GM18909 (cell line): Measurements from ENCODE around the gene POU5F1.
"Not testable (repeated sequence)": the region's sequence is repeated elsewhere in the genome, so short reads cannot be mapped to it uniquely, and the experiment has no call there.

Experiments
- ATAC-seq: cut with Tn5 transposase; IDR thresholded peaks from one replicate; pipeline ENCODE4 v1.9.1; 2021; ENCODE audit warnings: mild to moderate bottlenecking; ENCODE audit not compliant: unreplicated experiment, poor library complexity

The POU5F1 gene

DNA sequence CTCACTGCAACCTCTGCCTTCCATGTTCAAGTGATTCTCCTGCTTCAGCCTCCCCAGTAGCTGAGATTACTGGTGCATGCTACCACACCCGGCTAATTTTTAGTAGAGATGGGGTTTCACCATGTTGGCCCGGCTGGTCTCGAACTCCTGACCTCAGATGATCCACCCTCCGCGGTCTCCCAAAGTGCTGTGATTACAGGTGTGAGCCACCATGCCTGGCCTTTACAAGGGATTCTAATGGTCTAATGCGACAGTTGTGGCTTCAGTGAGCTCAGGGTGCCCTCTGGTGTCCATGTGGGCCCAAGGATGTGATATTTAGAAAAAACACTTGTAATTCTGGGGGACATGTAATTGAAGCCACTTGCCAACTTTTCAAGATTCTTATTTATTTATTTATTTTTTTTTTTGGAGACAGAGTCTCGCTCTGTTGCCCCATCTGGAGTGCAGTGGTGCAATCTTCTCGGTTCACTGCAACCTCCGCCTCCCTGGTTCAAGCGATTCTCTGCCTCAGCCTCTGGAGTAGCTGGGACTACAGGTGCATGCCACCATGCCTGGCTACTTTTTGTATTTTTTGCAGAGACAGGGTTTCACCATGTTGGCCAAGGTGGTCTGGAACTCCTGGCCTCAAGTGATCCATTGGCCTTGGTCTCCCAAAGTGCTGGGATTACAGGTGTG is 22.1 kb upstream of the POU5F1 start:
- not testable (repeated sequence) for ATAC-seq

GRCh38 chr6:31190488-31190887 is 20.0 kb upstream of the POU5F1 start:
- no peak for ATAC-seq

DNA sequence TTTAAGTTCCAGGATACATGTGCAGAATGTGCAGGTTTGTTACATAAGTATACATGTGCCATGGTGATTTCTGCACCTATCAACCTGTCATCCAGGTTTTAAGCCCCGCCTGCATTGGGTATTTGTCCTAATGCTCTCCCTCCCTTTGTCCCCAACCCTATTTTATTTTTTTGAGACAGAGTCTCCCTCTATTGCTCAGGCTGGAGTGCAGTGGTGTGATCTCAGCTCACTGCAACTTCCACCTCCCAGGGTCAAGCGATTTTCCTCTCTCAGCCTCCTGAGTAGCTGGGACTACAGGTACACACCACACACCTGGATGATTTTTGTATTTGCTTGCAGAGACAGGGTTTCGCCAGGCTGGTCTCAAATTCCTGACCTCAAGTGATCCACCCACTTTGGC is 18.7 kb upstream of the POU5F1 start:
- ATAC-seq, result not testable (repeated sequence)

DNA sequence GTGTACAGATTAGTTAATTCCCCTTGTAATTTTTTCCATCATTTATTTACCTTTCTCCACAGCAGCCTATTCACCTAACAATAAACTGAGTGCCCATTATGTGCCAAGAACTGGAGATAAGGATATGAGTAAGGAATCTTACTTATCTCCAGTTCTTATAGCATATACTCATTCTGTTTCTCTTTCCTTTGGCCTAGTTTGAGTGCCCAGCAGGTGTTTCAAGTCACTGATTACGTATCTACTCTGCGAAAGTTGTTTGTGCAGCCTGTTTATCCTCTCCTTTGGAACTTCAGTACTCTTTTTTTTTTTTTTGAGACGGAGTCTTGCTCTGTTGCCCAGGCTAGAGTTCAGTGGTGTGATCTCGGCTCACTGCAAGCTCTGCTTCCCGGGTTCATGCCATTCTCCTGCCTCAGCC is 17.3 kb upstream of the POU5F1 start:
- no peak for ATAC-seq

DNA sequence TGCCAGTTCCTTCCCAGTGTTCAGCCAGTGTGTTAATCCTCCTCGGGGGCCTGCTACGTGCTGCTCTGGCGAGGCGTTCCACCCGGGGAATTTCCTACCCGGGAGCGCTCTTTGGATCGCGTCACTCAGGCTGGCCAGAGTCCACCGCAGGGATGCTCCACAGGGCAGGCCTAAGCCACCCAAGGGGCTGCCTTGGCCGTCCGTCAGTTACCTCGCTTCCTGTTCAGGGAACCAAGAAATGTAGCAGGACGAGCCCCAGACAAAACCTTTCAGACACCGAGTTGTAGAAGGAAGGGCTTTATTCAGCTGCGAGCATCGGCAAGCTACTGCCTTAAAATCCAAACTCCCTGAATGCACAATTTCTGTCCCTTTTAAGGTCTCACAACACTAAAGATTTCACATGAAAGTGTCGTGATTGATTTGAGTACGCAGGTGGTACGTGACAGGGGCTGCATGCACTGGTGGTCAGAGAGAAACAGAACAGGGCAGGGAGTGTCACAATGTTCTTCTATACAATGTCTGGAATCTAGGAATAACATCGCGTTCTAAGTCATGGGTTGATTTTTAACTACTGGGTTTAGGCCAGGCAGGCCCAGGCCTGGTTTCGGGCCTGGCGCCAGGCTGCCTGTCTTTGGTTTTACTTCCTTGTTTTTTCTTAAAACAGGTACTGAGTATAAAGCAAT is 15.7 kb upstream of the POU5F1 start:
- ATAC-seq, result no peak

DNA sequence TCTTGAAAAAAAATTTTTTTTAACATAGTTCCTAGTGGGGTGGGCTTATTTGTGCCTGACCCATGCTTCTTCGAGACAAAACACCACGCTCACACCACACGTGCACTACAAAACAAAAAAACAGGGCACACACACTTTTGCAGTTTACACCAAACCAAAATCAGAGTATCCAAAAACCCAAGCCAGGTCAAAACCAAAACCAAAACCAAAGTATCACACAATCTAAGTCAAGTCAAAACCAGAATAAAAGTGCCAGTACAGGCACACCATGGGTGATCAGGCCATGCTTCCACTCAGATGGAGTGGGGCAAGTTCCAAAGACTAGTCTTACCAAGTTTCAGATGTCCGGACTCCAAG is 15.2 kb upstream of the POU5F1 start:
- not testable (repeated sequence) for ATAC-seq

DNA sequence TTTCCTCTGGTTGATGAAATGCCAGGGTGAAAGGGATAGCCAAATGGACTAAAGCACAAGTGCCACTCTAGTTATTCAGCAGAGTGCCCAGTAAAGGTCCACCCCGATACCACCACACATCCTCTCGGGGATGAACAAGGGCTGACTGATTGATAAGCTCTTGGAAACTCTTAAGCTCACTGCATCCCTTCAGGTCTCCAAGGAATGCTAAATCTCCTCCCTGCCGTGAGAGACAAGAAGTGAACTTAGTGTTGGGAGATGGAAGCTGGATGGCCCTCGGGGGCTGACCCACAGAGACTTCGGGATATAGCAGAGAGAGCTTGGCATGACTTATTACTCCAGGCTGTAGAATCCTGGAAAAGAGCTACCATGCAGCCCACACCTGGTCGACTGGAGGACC is 13.4 kb upstream of the POU5F1 start:
- ATAC-seq, result not testable (repeated sequence)

- ATAC-seq, result not testable (repeated sequence)
Measured at GRCh38 chr6:31183287-31183686, 12.8 kb upstream of the POU5F1 start.

GRCh38 chr6:31180500-31180899 is 10.0 kb upstream of the POU5F1 start:
- ATAC-seq, result peak; percentile 70

- no peak for ATAC-seq
Measured at GRCh38 chr6:31179896-31180295, 9.4 kb upstream of the POU5F1 start.

- no peak for ATAC-seq
Measured at GRCh38 chr6:31179042-31179386, 8.5 kb upstream of the POU5F1 start.

DNA sequence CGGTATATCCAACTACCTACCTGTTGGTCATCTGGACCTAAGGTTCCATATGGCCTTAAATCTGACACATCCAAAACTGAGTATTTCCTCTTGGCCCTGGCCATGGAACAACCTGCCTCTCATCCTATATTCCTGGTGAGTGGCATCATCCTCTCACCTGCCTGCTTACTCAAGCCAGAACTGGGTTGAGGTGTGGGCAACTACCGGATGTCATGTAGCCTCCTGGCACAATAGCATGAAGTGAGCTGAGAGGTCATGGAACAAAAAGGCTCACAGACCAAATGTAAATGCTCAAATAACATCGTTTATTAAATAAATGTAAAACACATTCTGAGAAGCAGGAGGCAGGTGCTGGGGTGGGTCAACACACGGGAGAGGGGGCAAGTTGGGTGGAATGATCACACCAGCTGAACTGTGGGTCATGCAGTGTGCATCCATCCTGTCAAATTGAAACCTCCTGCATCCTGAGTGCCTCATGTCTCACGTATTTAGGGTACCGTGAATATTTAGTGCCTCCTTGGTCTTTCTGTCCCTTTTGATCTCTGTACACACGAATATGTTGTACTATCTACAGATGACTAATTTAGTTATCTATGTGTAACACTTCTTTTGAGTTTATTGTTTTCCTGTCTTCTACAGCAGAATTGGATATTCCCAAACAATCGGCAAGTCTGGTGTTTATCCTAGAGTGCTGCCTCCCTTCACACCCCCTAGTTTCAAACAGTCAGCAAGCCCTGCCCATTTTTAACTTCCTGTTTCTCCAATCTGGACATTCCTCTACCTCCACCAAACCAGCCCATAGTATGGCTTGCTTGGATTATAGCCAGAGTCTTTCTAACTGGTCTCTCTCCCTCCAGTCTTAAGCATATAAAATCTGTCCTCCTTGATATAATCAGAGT is 7.9 kb upstream of the POU5F1 start:
- no peak for ATAC-seq

- ATAC-seq, result no peak
Measured at GRCh38 chr6:31175971-31176370, 5.5 kb upstream of the POU5F1 start.

DNA sequence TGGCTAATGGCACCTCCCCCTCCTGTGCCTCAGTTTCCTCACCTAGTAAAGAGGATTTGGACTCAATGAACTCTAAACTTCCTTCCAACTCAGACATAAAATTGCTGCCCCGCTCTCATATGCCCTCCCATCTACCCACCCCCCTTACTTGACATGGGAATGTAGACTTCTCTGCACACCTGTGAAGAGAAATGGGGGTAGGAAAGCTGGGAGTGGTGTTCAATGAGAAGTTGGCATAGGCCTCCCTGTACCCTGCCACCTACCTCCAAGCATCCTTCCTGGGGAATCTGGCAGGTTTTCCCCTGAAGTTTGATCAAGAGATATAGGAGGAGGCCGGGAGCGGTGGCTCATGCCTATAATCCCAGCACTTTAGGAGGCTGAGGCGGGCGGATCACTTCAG is 3.9 kb upstream of the POU5F1 start:
- no peak for ATAC-seq

DNA sequence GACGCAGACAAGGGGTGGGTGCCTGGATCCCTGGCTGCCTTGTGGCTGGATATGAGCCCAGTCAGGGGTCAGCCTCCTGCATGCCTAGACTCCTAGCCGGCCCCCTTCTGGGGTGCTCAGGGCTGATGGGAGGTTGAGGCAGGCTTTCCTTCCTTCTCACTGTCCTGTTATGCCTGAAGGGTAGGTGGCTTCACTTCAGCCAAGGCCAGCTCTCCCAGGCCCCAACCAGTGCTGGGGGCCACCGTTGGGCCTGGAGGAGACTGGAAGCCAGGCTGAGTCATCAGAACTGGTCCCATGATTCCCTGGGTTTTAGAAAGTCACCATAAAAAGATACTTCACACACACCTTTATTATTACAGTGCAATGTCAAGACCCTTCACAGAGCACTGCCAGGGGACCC is 2.9 kb upstream of the POU5F1 start:
- no peak for ATAC-seq

- no peak for ATAC-seq
Measured at GRCh38 chr6:31172973-31173384, 2.5 kb upstream of the POU5F1 start.

DNA sequence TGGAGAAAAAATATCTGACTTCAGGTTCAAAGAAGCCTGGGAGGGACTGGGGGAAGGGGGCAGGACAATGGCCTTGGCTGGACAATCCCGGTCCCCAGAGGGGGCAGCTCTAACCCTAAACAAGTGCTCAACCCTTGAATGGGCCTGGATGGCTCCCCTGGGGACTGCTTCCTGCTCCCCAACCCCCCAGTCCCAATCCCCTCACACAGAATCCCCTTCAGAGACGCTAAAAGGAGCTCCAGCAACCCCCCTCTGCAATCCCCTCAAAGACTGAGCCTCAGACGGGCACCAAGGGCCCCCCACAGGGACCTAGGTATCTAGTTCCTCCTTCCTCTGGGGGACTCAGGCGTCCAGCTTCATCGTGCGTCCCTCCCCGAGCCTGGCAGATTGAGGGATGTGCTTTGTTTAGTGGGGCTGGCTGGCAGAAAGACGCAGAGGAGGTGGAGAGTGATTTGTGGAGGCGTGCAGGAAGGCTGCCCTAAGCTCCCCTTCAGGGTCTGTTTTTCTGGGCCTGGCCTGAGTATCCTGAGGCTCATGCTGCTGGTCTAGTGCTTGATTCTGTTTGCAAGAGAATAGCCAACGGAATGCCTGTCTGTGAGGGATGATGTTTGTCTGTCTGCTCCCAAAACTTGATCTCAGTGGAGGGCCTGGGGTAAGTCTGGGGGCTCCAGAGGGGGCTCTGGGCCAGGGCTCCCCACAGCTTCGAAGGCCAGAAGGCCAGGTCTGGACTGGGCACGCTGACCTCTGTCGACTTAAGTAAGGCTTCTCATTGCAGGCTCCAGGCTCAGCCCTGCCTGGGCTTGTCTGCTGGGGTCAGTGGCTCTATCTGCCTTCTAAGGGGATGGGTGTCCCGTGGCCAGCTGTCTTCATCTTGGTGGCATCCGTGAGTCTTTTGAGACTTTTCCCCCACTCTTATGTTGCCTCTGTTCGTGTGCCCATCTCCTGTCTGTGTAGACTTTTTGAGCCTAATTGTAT is 1.7 kb upstream of the POU5F1 start:
- ATAC-seq, result no peak

- ATAC-seq, result no peak
Measured at GRCh38 chr6:31170987-31171671, 647 bp upstream of the POU5F1 start.

DNA sequence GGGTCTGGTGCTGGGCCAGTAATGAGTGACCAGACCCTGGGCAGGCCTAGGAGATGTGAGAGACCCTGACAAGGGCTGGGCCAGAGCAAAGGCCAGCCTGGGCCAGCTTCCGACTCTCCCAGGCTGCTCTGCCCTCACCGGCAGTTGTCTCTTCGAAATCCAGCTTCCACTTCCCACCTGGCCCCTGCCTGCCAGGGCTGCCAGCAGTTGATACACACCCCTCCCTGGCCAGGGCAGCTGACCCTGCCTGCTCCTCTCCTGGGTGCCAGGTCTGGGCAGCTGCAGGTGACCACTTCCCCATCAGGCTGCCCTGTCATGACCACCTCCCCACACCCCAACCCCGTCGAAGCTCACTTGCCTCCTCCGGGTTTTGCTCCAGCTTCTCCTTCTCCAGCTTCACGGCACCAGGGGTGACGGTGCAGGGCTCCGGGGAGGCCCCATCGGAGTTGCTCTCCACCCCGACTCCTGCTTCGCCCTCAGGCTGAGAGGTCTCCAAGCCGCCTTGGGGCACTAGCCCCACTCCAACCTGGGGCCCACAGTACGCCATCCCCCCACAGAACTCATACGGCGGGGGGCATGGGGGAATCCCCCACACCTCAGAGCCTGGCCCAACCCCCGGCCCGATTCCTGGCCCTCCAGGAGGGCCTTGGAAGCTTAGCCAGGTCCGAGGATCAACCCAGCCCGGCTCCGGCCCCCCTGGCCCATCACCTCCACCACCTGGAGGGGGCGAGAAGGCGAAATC is 453 bp downstream of the POU5F1 start:
- ATAC-seq, result not testable (repeated sequence)
